ENCODE results near the gene PROCA1.

GRCh38 chr17:28715217-28715616, 3.5 kb upstream of the PROCA1 start:
- TF ChIP-seq CTCF (optimal IDR thresholded peaks at IDR 0.05 in 1 of 3, IDR thresholded peaks at IDR 0.05 in 1 of 3, conservative IDR thresholded peaks at IDR 0.05 in 1 of 3; ENCODE audit: extremely low read depth in 1 of 3, insufficient read depth in 2 of 3, low read length in 3 of 3) (no peak), EZH2 (IDR thresholded peaks at IDR 0.05; ENCODE audit: low read length) (no peak)

Data from keratinocyte (primary cell).